Keratinocyte (primary cell): ENCODE measurements around the gene PIM3. TPM values are rescaled to one million over a fixed set of nuclear protein-coding genes. Genes with fewer than 3 reads are reported as not detected.

Experiments
- DNase-seq: peaks from one replicate; pipeline ENCODE4 v3.0.0-alpha.2; 2011; ENCODE audit warnings: low read depth, missing footprints, low spot score
- FAIRE-seq: peaks from 2 replicates; lab custom pipeline; 2011; peaks lifted over from hg19 to GRCh38; lab: Jason Lieb, UNC
- H2AFZ ChIP-seq: 2 replicates; pipeline ENCODE4 v1.6.0; 2012; ENCODE audit warnings: low read length, control low read depth, inconsistent platforms; ENCODE audit not compliant: control insufficient read depth
- H3K27ac ChIP-seq: 2 replicates; pipeline ENCODE4 v1.5.1; 2011; ENCODE audit warnings: low read length; ENCODE audit not compliant: control insufficient read depth, insufficient read depth
- H3K27me3 ChIP-seq: 3 replicates; pipeline ENCODE4 v1.6.0; 2011; ENCODE audit warnings: low read length; ENCODE audit not compliant: control insufficient read depth, insufficient read depth; ENCODE audit errors: extremely low read depth
- H3K36me3 ChIP-seq, 2 experiments: 2 replicates in 1 of 2; 3 replicates in 1 of 2; pipeline ENCODE4 v1.5.1; 2011; ENCODE audit warnings: low read length in 2 of 2, mild to moderate bottlenecking in 1 of 2; ENCODE audit not compliant: control insufficient read depth in 2 of 2, insufficient read depth in 2 of 2; ENCODE audit errors: extremely low read depth in 1 of 2
- H3K4me1 ChIP-seq: 3 replicates; pipeline ENCODE4 v1.5.1; 2011; ENCODE audit warnings: low read length; ENCODE audit not compliant: control insufficient read depth, insufficient read depth; ENCODE audit errors: extremely low read depth
- H3K4me2 ChIP-seq: 3 replicates; pipeline ENCODE4 v1.6.0; 2011; ENCODE audit warnings: low read depth, low read length; ENCODE audit not compliant: control insufficient read depth, insufficient read depth; ENCODE audit errors: extremely low read depth
- H3K4me3 ChIP-seq, 3 experiments: fragments of 200-600 bp in 1 of 3; sonication (generic) in 1 of 3; 2 replicates in 2 of 3; 3 replicates in 1 of 3; pipeline ENCODE4 v1.5.1; 2011 to 2016; ENCODE audit warnings: low read length in 3 of 3, mild to moderate bottlenecking in 3 of 3, control low read depth in 2 of 3, inconsistent platforms in 1 of 3, low read depth in 1 of 3, mixed read lengths in 1 of 3, mixed run types in 1 of 3, moderate library complexity in 1 of 3; ENCODE audit not compliant: control insufficient read depth in 2 of 3, insufficient read depth in 2 of 3; ENCODE audit errors: extremely low read depth in 1 of 3
- H3K79me2 ChIP-seq: 2 replicates; pipeline ENCODE4 v1.6.0; 2012; ENCODE audit warnings: low read length; ENCODE audit not compliant: control insufficient read depth, insufficient read depth
- H3K9ac ChIP-seq: 3 replicates; pipeline ENCODE4 v1.6.0; 2011; ENCODE audit warnings: low read length; ENCODE audit not compliant: control insufficient read depth, insufficient read depth; ENCODE audit errors: extremely low read depth
- H3K9me1 ChIP-seq: 3 replicates; pipeline ENCODE4 v1.6.0; 2011; ENCODE audit warnings: low read length; ENCODE audit not compliant: control insufficient read depth, insufficient read depth; ENCODE audit errors: extremely low read depth
- H3K9me3 ChIP-seq: 2 replicates; pipeline ENCODE4 v1.5.1; 2012; ENCODE audit warnings: low read depth, low read length; ENCODE audit not compliant: control insufficient read depth
- H4K20me1 ChIP-seq: 3 replicates; pipeline ENCODE4 v1.6.0; 2011; ENCODE audit warnings: low read length; ENCODE audit not compliant: control insufficient read depth, insufficient read depth; ENCODE audit errors: extremely low read depth
- EZH2 ChIP-seq: IDR thresholded peaks from one replicate; pipeline ENCODE4 v1.6.1; 2012; ENCODE audit warnings: inconsistent platforms, mild to moderate bottlenecking, low read length, moderate library complexity
- dilution Hi-C: fragments of 300-500 bp; cut with MboI; formaldehyde crosslinking; loops from one replicate; pipeline ENCODE4 v1.7.0; 2020; ENCODE audit warnings: low sequenced_read_pairs; ENCODE audit not compliant: extremely low pct_ligation_motif_present
- polyA plus RNA-seq, 5 experiments: library from polyadenylated mRNA; depleted of rRNA in 3 of 5; stranded (reverse) in 3 of 5; stranded (forward) in 1 of 5; unstranded in 1 of 5; fragments of >200 nt; gene quantifications; 1 replicate in 1 of 5; 2 replicates in 3 of 5; 3 replicates in 1 of 5; pipeline versions ENCODE4 v1.2.1 to v1.2.3, GENCODE V29; 2011 to 2012; ENCODE audit warnings: missing spikeins in 2 of 5, low read depth in 1 of 5, low replicate concordance in 1 of 5
- TF ChIP-seq, protein P1 (sequence below), 3 experiments: IDR thresholded peaks in 1 of 3; conservative IDR thresholded peaks in 1 of 3; optimal IDR thresholded peaks in 1 of 3; 2 replicates in 2 of 3; 3 replicates in 1 of 3; pipeline versions ENCODE3 to v1.5.1; 2011; ENCODE audit warnings: low read length in 3 of 3, mild to moderate bottlenecking in 3 of 3, moderate library complexity in 2 of 3, control low read depth in 1 of 3, inconsistent platforms in 1 of 3; ENCODE audit not compliant: insufficient read depth in 2 of 3; ENCODE audit errors: extremely low read depth in 1 of 3

The PIM3 gene
- polyA plus RNA-seq, 1 donor (not counting 4 experiments of a cell fraction or from before 2014, with no cell fraction given): 3.4 TPM

DNA sequence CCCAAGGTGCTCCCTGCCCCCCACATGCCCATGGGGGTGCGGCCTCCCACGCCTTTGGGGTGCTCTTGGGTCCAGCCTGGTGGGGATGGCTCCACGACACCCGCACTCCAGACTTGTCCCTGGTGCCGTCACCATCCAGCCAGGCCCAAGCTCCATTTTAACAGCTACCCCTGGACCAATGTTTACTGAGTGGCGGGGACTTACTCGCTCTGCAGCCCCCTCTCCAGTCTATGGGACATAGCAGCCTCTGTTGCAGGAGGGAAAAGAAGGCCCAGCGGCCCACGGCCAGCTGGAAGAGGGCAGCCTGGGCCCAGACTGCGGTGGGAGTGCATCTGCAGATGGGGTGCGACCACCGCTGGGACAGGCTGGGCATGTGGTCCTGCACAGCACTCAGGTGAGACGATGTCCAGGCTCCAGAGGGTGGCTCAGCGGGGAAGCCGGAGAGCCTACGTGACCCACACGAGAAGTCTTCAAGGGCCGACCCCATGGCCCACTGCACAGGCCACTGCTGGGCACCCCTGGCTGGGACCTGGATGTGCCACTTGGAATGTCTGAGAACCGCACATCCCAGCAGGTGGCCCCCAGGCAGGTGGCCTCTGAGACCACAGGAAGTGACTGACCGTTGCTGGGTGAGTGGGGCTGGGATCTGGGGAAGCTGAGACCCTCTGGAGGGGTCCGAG lies 33.9 kb downstream of the PIM3 start:
- FAIRE-seq (no peak), DNase-seq (no peak)
- Histone ChIP-seq H3K27ac (no peak overlapping the region), H3K9me3 (no peaks in the 10 kb centered on the region), H3K4me2 (no peak overlapping the region), H3K9me1 (no peaks in the 10 kb centered on the region), H3K9ac (no peak overlapping the region), H3K4me3 (no peak overlapping the region), H3K36me3 (no peaks in the 10 kb centered on the region), H2AFZ (no peak overlapping the region), H4K20me1 (no peaks in the 10 kb centered on the region), H3K4me1 (no peaks in the 10 kb centered on the region), H3K79me2 (no peaks in the 10 kb centered on the region), H3K27me3 (peaks cover 8% of the 10 kb centered on the region)
- TF ChIP-seq, protein P1, sequence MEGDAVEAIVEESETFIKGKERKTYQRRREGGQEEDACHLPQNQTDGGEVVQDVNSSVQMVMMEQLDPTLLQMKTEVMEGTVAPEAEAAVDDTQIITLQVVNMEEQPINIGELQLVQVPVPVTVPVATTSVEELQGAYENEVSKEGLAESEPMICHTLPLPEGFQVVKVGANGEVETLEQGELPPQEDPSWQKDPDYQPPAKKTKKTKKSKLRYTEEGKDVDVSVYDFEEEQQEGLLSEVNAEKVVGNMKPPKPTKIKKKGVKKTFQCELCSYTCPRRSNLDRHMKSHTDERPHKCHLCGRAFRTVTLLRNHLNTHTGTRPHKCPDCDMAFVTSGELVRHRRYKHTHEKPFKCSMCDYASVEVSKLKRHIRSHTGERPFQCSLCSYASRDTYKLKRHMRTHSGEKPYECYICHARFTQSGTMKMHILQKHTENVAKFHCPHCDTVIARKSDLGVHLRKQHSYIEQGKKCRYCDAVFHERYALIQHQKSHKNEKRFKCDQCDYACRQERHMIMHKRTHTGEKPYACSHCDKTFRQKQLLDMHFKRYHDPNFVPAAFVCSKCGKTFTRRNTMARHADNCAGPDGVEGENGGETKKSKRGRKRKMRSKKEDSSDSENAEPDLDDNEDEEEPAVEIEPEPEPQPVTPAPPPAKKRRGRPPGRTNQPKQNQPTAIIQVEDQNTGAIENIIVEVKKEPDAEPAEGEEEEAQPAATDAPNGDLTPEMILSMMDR (optimal IDR thresholded peaks at IDR 0.05 in 1 of 3, IDR thresholded peaks at IDR 0.05 in 1 of 3, conservative IDR thresholded peaks at IDR 0.05 in 1 of 3; ENCODE audit: extremely low read depth in 1 of 3, insufficient read depth in 2 of 3, low read length in 3 of 3): no peak
- no peak for TF ChIP-seq EZH2
- dilution Hi-C loops: no loop called here

DNA sequence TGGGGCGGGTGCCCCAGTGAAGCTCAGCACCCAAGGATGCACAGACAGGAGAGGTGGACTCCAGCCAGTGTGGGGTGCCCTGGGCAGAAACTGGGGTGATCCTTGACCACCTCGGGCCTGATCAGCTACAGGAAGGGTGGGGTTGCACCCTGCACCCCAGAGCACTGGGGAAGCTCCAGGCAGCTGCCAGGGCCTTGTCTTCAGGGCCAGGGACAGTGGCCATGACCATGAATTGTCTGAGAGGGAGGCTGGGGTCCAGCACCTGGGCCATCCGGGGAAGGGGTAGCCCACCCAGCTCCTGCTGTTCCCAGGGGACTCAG lies 34.4 kb downstream of the PIM3 start:
- no peaks in the 10 kb centered on the region for H3K9me1 ChIP-seq
- no peaks in the 10 kb centered on the region for H4K20me1 ChIP-seq
- dilution Hi-C loops: no loop called here
- TF ChIP-seq, protein P1 (optimal IDR thresholded peaks at IDR 0.05 in 1 of 3, IDR thresholded peaks at IDR 0.05 in 1 of 3, conservative IDR thresholded peaks at IDR 0.05 in 1 of 3; ENCODE audit: extremely low read depth in 1 of 3, insufficient read depth in 2 of 3, low read length in 3 of 3): no peak
- no peak for TF ChIP-seq EZH2
- H3K4me3 ChIP-seq: no peak overlapping the region
- no peak overlapping the region for H2AFZ ChIP-seq
- H3K9ac ChIP-seq: no peak overlapping the region
- no peaks in the 10 kb centered on the region for H3K4me1 ChIP-seq
- H3K27ac ChIP-seq: no peak overlapping the region
- H3K27me3 ChIP-seq: peaks cover 8% of the 10 kb centered on the region
- H3K36me3 ChIP-seq: no peaks in the 10 kb centered on the region
- DNase-seq (no peak), FAIRE-seq (no peak)
- no peaks in the 10 kb centered on the region for H3K79me2 ChIP-seq
- H3K9me3 ChIP-seq: no peaks in the 10 kb centered on the region
- H3K4me2 ChIP-seq: no peak overlapping the region
